Stimulated activated CD4-positive, alpha-beta T cell treated with anti-CD3 and anti-CD28 coated beads, Interleukin-12 subunit alpha, Interleukin-12 subunit beta, amount 100 ng/mL, for 48 hours (primary cell): ENCODE results near the gene JMJD7.

ENCODE experiments used
- DNase-seq, 3 donors: peaks; one replicate each; pipeline ENCODE4 v3.0.0-alpha.2; 2020; ENCODE audit warnings: low read depth in 2 of 3, low spot score in 1 of 3

The JMJD7 gene

GRCh38 chr15:41827880-41828806, at the start of gene JMJD7:
TSS of gene JMJD7 (plus strand) at chr15:41828092. CDS start at chr15:41828125, 33 bp downstream.
- peak; percentile 89 to 98 (median 97) for DNase-seq

GRCh38 chr15:41778521-41778920, 49.4 kb upstream of the JMJD7 start:
- DNase-seq = no peak

GRCh38 chr15:41779662-41780157, 48.2 kb upstream of the JMJD7 start:
- no peak for DNase-seq

- no peak for DNase-seq
Measured at GRCh38 chr15:41780266-41780665, 47.6 kb upstream of the JMJD7 start.

- DNase-seq = no peak
Measured at GRCh38 chr15:41780727-41781126, 47.2 kb upstream of the JMJD7 start.

- no peak for DNase-seq
Measured at GRCh38 chr15:41782371-41783282, 45.3 kb upstream of the JMJD7 start.

GRCh38 chr15:41783296-41783695, 44.6 kb upstream of the JMJD7 start:
- no peak for DNase-seq

GRCh38 chr15:41788262-41788661, 39.6 kb upstream of the JMJD7 start:
- no peak for DNase-seq

GRCh38 chr15:41789236-41789635, 38.7 kb upstream of the JMJD7 start:
- DNase-seq = no peak

- no peak for DNase-seq
Measured at GRCh38 chr15:41789662-41790061, 38.2 kb upstream of the JMJD7 start.

GRCh38 chr15:41790169-41790568, 37.7 kb upstream of the JMJD7 start:
- DNase-seq = no peak

- DNase-seq = no peak
Measured at GRCh38 chr15:41790756-41791546, 36.9 kb upstream of the JMJD7 start.

- DNase-seq = no peak
Measured at GRCh38 chr15:41791547-41791937, 36.4 kb upstream of the JMJD7 start.

- no peak for DNase-seq
Measured at GRCh38 chr15:41792000-41792637, 35.8 kb upstream of the JMJD7 start.

GRCh38 chr15:41794081-41794480, 33.8 kb upstream of the JMJD7 start:
- DNase-seq = no peak

- DNase-seq = no peak
Measured at GRCh38 chr15:41795996-41796856, 31.7 kb upstream of the JMJD7 start.

GRCh38 chr15:41797201-41797944, 30.5 kb upstream of the JMJD7 start:
- DNase-seq = no peak

GRCh38 chr15:41798607-41799487, 29.0 kb upstream of the JMJD7 start:
- DNase-seq = no peak
